K562 (cell line): ENCODE measurements around the gene RMC1. TPM values are rescaled to one million over a fixed set of nuclear protein-coding genes. Genes with fewer than 3 reads are reported as not detected.

ENCODE experiments used
- ATF1 ChIP-seq, 2 experiments: fragments of 450-650 bp in 1 of 2; IDR thresholded peaks; 2 replicates each; pipeline ENCODE4 v1.6.1; 2016; ENCODE audit warnings: missing compliant biosample characterization in 1 of 2, missing genetic modification characterization in 1 of 2
- ATF6 ChIP-seq: sonication (generic); formaldehyde crosslinking; IDR thresholded peaks from 2 replicates; pipeline ENCODE4 v1.4.0; 2020; ENCODE audit warnings: mild to moderate bottlenecking, missing genetic modification reagents
- CREM ChIP-seq: IDR thresholded peaks from 2 replicates; pipeline ENCODE4 v1.6.1; 2014; ENCODE audit warnings: antibody characterized with exemption, low read depth
- CTBP1 ChIP-seq: fragments of 450-650 bp; IDR thresholded peaks from 2 replicates; pipeline ENCODE4 v1.6.1; 2016; ENCODE audit warnings: borderline replicate concordance
- CTCFL ChIP-seq: IDR thresholded peaks from 2 replicates; pipeline ENCODE4 v1.6.1; 2011; ENCODE audit warnings: borderline replicate concordance, low read depth, mild to moderate bottlenecking, moderate library complexity, low read length; ENCODE audit not compliant: insufficient read depth, poor library complexity, severe bottlenecking
- CXXC5 ChIP-seq: fragments of 250-450 bp; sonication (Bioruptor Pico); IDR thresholded peaks from 2 replicates; pipeline ENCODE4 v1.8.0; 2022; ENCODE audit warnings: inconsistent platforms, mild to moderate bottlenecking, moderate library complexity
- L3MBTL2 ChIP-seq: fragments of 450-650 bp; IDR thresholded peaks from 2 replicates; pipeline ENCODE4 v1.6.1; 2016; ENCODE audit warnings: mild to moderate bottlenecking, moderate library complexity
- RAD21 ChIP-seq, 2 experiments: fragments of 250-450 bp in 1 of 2; fragments of 450-650 bp in 1 of 2; sonication (Bioruptor Pico) in 1 of 2; formaldehyde crosslinking in 1 of 2; IDR thresholded peaks in 1 of 2; conservative IDR thresholded peaks in 1 of 2; 2 replicates each; pipeline versions ENCODE4 v1.4.0 to v1.8.0; 2020 to 2022; ENCODE audit warnings: mild to moderate bottlenecking in 2 of 2, moderate library complexity in 1 of 2
- UBTF ChIP-seq, 2 experiments: IDR thresholded peaks; 2 replicates each; pipeline ENCODE4 v1.6.1; 2012; ENCODE audit warnings: improper control_type of control experiment in 2 of 2, low read depth in 2 of 2, low read length in 2 of 2, borderline replicate concordance in 1 of 2
- ZKSCAN3 ChIP-seq: fragments of 250-450 bp; sonication (Bioruptor Pico); IDR thresholded peaks from 2 replicates; pipeline ENCODE4 v1.4.0; 2020
- ZNF589 ChIP-seq: fragments of 200-800 bp; sonication (Bioruptor generic); IDR thresholded peaks from 2 replicates; pipeline ENCODE4 v1.6.1; 2016; ENCODE audit warnings: low read depth, missing genetic modification characterization, missing compliant biosample characterization
- polyA plus RNA-seq, 8 experiments: library from polyadenylated mRNA; depleted of rRNA in 4 of 8; stranded (reverse) in 5 of 8; unstranded in 3 of 8; fragments of >200 nt; fragmentation: Nextera tagmentation in 2 of 8; fragmentation: Illumina TruSeq in 1 of 8; extraction: Ambion mirVana in 2 of 8; extraction: Trizol in 1 of 8; gene quantifications; 2 replicates each; pipeline versions ENCODE4 v1.2.1 to v1.2.3, GENCODE V29; 2011 to 2014; ENCODE audit warnings: inconsistent platforms in 1 of 8, missing spikeins in 1 of 8
- total RNA-seq, 7 experiments: library from RNA; depleted of rRNA in 6 of 7; stranded (reverse); fragments of >200 nt in 6 of 7; fragmentation: Illumina TruSeq in 2 of 7; extraction: Trizol in 2 of 7; gene quantifications; 2 replicates each; pipeline versions ENCODE4 v1.2.1 to v1.2.3, GENCODE V29; 2011 to 2021; ENCODE audit warnings: low replicate concordance in 1 of 7
- TF ChIP-seq, protein P1 (sequence below): fragments of 250-450 bp; sonication (Bioruptor Pico); IDR thresholded peaks from 2 replicates; pipeline ENCODE4 v1.9.0; 2021; ENCODE audit warnings: mild to moderate bottlenecking
- TF ChIP-seq, protein P2 (sequence below): fragments of 450-650 bp; formaldehyde crosslinking; IDR thresholded peaks from 2 replicates; pipeline ENCODE4 v1.4.0; 2020; ENCODE audit warnings: mild to moderate bottlenecking, moderate library complexity

RMC1 gene
- total and polyA plus RNA-seq, 9 of the 15 experiments (the other 6 are each of a cell fraction or from before 2014, with no cell fraction given) = 7.5 to 42.4 (median 35.5) TPM

- peak; percentile 54 for TF ChIP-seq CTCFL
- TF ChIP-seq RAD21 (CRISPR knock-in tag; conservative IDR thresholded peaks at IDR 0.05 in 1 of 2, IDR thresholded peaks at IDR 0.05 in 1 of 2) = peak; percentile 83 to 90
- TF ChIP-seq CREM = peak; percentile 87
- TF ChIP-seq, protein P1, sequence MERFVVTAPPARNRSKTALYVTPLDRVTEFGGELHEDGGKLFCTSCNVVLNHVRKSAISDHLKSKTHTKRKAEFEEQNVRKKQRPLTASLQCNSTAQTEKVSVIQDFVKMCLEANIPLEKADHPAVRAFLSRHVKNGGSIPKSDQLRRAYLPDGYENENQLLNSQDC (CRISPR knock-in tag) = no peak
- TF ChIP-seq, protein P2, sequence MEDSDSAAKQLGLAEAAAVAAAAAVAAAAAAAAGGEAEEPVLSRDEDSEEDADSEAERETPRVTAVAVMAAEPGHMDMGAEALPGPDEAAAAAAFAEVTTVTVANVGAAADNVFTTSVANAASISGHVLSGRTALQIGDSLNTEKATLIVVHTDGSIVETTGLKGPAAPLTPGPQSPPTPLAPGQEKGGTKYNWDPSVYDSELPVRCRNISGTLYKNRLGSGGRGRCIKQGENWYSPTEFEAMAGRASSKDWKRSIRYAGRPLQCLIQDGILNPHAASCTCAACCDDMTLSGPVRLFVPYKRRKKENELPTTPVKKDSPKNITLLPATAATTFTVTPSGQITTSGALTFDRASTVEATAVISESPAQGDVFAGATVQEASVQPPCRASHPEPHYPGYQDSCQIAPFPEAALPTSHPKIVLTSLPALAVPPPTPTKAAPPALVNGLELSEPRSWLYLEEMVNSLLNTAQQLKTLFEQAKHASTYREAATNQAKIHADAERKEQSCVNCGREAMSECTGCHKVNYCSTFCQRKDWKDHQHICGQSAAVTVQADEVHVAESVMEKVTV (CRISPR knock-in tag) = peak; percentile 78
- peak; percentile 71; the same call in 1 of the 2 replicates for TF ChIP-seq CTBP1
- no peak for TF ChIP-seq ZNF589
- no peak for TF ChIP-seq ATF1 (CRISPR knock-in tag; IDR thresholded peaks at IDR 0.05)
- TF ChIP-seq ATF1 (tag; IDR thresholded peaks at IDR 0.05) = peak; percentile 39; the same call in 1 of the 2 replicates
- TF ChIP-seq ZKSCAN3 (CRISPR knock-in tag) = no peak
- 0 out of 4 replicates have a peak, but pooled peaks of 1 of the 2 experiments have one; percentile 29 for TF ChIP-seq UBTF (IDR thresholded peaks at IDR 0.05; ENCODE audit: borderline replicate concordance in 1 of 2, low read depth in 2 of 2, low read length in 2 of 2)
- 0 out of 2 replicates have a peak, but pooled peaks have one; percentile 40 for TF ChIP-seq CXXC5
- TF ChIP-seq ATF6 (CRISPR knock-in tag) = 0 out of 2 replicates have a peak, but pooled peaks have one; percentile 35
- 0 out of 2 replicates have a peak, but pooled peaks have one; percentile 18 for TF ChIP-seq L3MBTL2
Measured at GRCh38 chr18:23515911-23516546, 12.7 kb downstream of the RMC1 start (continued).
